HepG2 (cell line): ENCODE measurements around the gene ARAP3. TPM values are rescaled to one million over a fixed set of nuclear protein-coding genes. Genes with fewer than 3 reads are reported as not detected.

ENCODE experiments used
- ATAC-seq: fragments of 200-7000 bp; cut with Tn5 transposase; 3 replicates; pipeline ENCODE4 v1.9.1; 2020; ENCODE audit warnings: mild to moderate bottlenecking, moderate library complexity
- BruUV-seq: library from RNA; stranded (reverse); fragments of 400-500 nt; replicated peaks from 2 replicates; lab custom pipeline; 2021; lab: Mats Ljungman, UMichigan
- CTCF ChIA-PET: fragments of 300-600 bp; formaldehyde crosslinking; extraction: SDS; loops from one replicate; lab custom pipeline; 2021; ENCODE audit warnings: low total read pairs, inconsistent platforms, low intra/inter-chr PET ratio; lab: Yijun Ruan, JAX
- POLR2A ChIA-PET: fragments of 350-600 bp; sonication (Branson Sonifier 250); formaldehyde crosslinking; loops from one replicate; lab custom pipeline; 2020; ENCODE audit warnings: antibody characterized with exemption, inconsistent platforms; lab: Yijun Ruan, JAX
- DNase-seq: peaks from one replicate; pipeline ENCODE4 v3.0.0-alpha.2; 2015; ENCODE audit warnings: low spot score
- FAIRE-seq: peaks from 3 replicates; lab custom pipeline; 2011; peaks lifted over from hg19 to GRCh38; lab: Jason Lieb, UNC
- H2AFZ ChIP-seq: one replicate; pipeline ENCODE4 v1.6.1; 2011; ENCODE audit warnings: low read length, inconsistent platforms
- H3K27ac ChIP-seq: fragments of 300-600 bp; 3 replicates; pipeline ENCODE4 v1.8.0; 2011; ENCODE audit warnings: mixed run types, mild to moderate bottlenecking, mixed read lengths, low read length, inconsistent platforms; ENCODE audit not compliant: insufficient read depth; ENCODE audit errors: extremely low read length
- H3K27me3 ChIP-seq, 2 experiments: fragments of 200-600 bp in 1 of 2; 2 replicates in 1 of 2; 3 replicates in 1 of 2; pipeline versions ENCODE4 v1.6.0 to v1.8.0; 2011; ENCODE audit warnings: low read length in 2 of 2, mild to moderate bottlenecking in 2 of 2, moderate library complexity in 2 of 2, inconsistent platforms in 1 of 2; ENCODE audit not compliant: insufficient read depth in 2 of 2, control insufficient read depth in 1 of 2
- H3K36me3 ChIP-seq, 2 experiments: fragments of 200-600 bp in 1 of 2; replicated peaks in 1 of 2; 2 replicates in 1 of 2; 3 replicates in 1 of 2; pipeline versions ENCODE4 v1.5.1 to v1.8.0; 2011; ENCODE audit warnings: low read length in 2 of 2, inconsistent platforms in 1 of 2; ENCODE audit not compliant: insufficient read depth in 2 of 2, control insufficient read depth in 1 of 2
- H3K4me1 ChIP-seq: 2 replicates; pipeline ENCODE4 v1.5.1; 2012; ENCODE audit warnings: low read length, inconsistent platforms; ENCODE audit not compliant: insufficient read depth
- H3K4me2 ChIP-seq: 2 replicates; pipeline ENCODE4 v1.6.0; 2011; ENCODE audit warnings: low read depth, low read length, inconsistent platforms
- H3K4me3 ChIP-seq, 3 experiments: fragments of 200-600 bp in 1 of 3; sonication (generic), shearing (Covaris generic) in 1 of 3; replicated peaks in 1 of 3; 2 replicates each; pipeline ENCODE4 v1.5.1; 2011 to 2016; ENCODE audit warnings: low read length in 3 of 3, inconsistent platforms in 2 of 3, low read depth in 2 of 3, mild to moderate bottlenecking in 2 of 3, control low read depth in 1 of 3, mixed read lengths in 1 of 3; ENCODE audit not compliant: insufficient read depth in 1 of 3
- H3K79me2 ChIP-seq: one replicate; pipeline ENCODE4 v1.6.1; 2011; ENCODE audit warnings: low read length, inconsistent platforms; ENCODE audit not compliant: insufficient read depth
- H3K9ac ChIP-seq: 2 replicates; pipeline ENCODE4 v1.6.0; 2011; ENCODE audit warnings: mild to moderate bottlenecking, low read depth, low read length, inconsistent platforms; ENCODE audit not compliant: insufficient read depth
- H3K9me3 ChIP-seq: 2 replicates; pipeline ENCODE4 v1.5.1; 2012; ENCODE audit warnings: mild to moderate bottlenecking, low read length
- H4K20me1 ChIP-seq: 2 replicates; pipeline ENCODE4 v1.6.0; 2011; ENCODE audit warnings: inconsistent platforms, mild to moderate bottlenecking, low read length, moderate library complexity; ENCODE audit not compliant: insufficient read depth
- CEBPB ChIP-seq: IDR thresholded peaks from 2 replicates; pipeline ENCODE4 v1.6.1; 2011; ENCODE audit warnings: low read depth, low read length, improper control_type of control experiment, borderline replicate concordance
- DPF2 ChIP-seq: sonication (generic); formaldehyde crosslinking; IDR thresholded peaks from 2 replicates; pipeline ENCODE4 v1.4.0; 2020; ENCODE audit warnings: mild to moderate bottlenecking, low read depth, missing genetic modification reagents, borderline replicate concordance
- GABPB1 ChIP-seq: IDR thresholded peaks from 2 replicates; pipeline ENCODE4 v1.6.1; 2016; ENCODE audit warnings: mild to moderate bottlenecking, missing genetic modification reagents, moderate library complexity, missing compliant biosample characterization
- GZF1 ChIP-seq: sonication (generic); formaldehyde crosslinking; IDR thresholded peaks from 2 replicates; pipeline ENCODE4 v1.5.1; 2020; ENCODE audit warnings: mild to moderate bottlenecking, missing genetic modification reagents
- KLF9 ChIP-seq: IDR thresholded peaks from 2 replicates; pipeline ENCODE4 v1.6.1; 2016; ENCODE audit warnings: low read depth
- RXRA ChIP-seq: sonication (generic); formaldehyde crosslinking; IDR thresholded peaks from 2 replicates; pipeline ENCODE4 v1.5.1; 2020; ENCODE audit warnings: missing genetic modification reagents
- ZNF207 ChIP-seq: fragments of 450-650 bp; IDR thresholded peaks from 2 replicates; pipeline ENCODE4 v1.6.1; 2016; ENCODE audit warnings: antibody characterized with exemption, borderline replicate concordance
- WGBS: methylation state at CpG from one replicate; pipeline ENCODE4 v1.1.6; 2017; ENCODE audit warnings: low lambda C conversion rate; 5-methylcytosine and 5-hydroxymethylcytosine counted together
- in situ Hi-C: cut with HindIII; loops from 2 replicates; pipeline ENCODE4 v1.10.0; 2017; ENCODE audit warnings: low pct_unique_long_range_greater_than_20kb; ENCODE audit not compliant: extremely low pct_ligation_motif_present
- intact Hi-C: fragments of 100-400 bp; cut with micrococcal nuclease; formaldehyde crosslinking; loops from one replicate; pipeline ENCODE4 v1.10.0; 2022; ENCODE audit not compliant: unreplicated experiment
- polyA plus RNA-seq, 8 experiments: library from polyadenylated mRNA; depleted of rRNA in 3 of 8; stranded (reverse) in 7 of 8; unstranded in 1 of 8; fragments of >200 nt; fragmentation: Illumina TruSeq in 4 of 8; extraction: Trizol in 4 of 8; gene quantifications; 2 replicates each; pipeline versions ENCODE4 v1.2.1 to v1.2.3, GENCODE V29; 2011 to 2016; ENCODE audit warnings: low read depth in 4 of 8, missing spikeins in 1 of 8, mixed read lengths in 1 of 8; ENCODE audit not compliant: insufficient read depth in 1 of 8
- total RNA-seq, 5 experiments: library from RNA; depleted of rRNA; stranded (reverse); fragments of >200 nt; fragmentation: Illumina TruSeq; extraction: Trizol; gene quantifications; 2 replicates each; pipeline ENCODE4 v1.2.3, GENCODE V29; 2016; ENCODE audit warnings: low read depth in 1 of 5
- TF ChIP-seq, protein P1 (sequence below): sonication (generic); formaldehyde crosslinking; IDR thresholded peaks from 2 replicates; pipeline ENCODE4 v1.8.1; 2022; ENCODE audit warnings: mild to moderate bottlenecking, missing genetic modification reagents

ARAP3 gene
- total and polyA plus RNA-seq, 2 of the 13 experiments (the other 11 are each of a cell fraction or from before 2014, with no cell fraction given) = 0.25 TPM; not detected in 1

DNA sequence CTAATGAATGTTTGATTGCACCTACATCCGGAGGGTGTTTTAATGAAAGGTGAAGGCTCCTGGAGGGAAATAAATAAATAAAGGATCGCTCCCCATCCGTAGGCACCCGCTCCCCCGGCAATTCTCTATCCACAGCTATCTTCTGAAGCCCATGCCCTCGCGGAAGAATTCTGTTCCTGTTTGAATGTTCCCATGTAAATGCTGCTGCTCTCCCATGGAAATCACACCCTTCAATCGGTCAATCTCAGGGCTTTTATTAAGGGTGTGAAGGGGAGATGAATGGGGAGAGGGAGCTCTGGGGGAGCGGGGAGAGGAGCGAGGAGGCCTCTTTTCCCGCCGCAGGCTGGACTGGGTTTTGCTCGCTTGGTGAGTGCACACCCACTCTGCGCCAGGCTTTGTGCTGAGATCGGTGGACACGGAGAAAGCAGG is 21.1 kb upstream of the ARAP3 start:
- no TSS peak for BruUV-seq
- H3K27ac ChIP-seq = no peak overlapping the region

More for the DNA sequence above, 21.1 kb upstream of the ARAP3 start:
- TF ChIP-seq GABPB1 = no peak
- TF ChIP-seq RXRA (CRISPR knock-in tag) = no peak
- TF ChIP-seq ZNF207 = no peak
- no peak for TF ChIP-seq CEBPB
- no peak for TF ChIP-seq GZF1
- no peak for TF ChIP-seq DPF2 (CRISPR knock-in tag)
- no peak for TF ChIP-seq KLF9 (CRISPR knock-in tag)
- TF ChIP-seq, protein P1, sequence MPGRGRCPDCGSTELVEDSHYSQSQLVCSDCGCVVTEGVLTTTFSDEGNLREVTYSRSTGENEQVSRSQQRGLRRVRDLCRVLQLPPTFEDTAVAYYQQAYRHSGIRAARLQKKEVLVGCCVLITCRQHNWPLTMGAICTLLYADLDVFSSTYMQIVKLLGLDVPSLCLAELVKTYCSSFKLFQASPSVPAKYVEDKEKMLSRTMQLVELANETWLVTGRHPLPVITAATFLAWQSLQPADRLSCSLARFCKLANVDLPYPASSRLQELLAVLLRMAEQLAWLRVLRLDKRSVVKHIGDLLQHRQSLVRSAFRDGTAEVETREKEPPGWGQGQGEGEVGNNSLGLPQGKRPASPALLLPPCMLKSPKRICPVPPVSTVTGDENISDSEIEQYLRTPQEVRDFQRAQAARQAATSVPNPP (CRISPR knock-in tag) = no peak
- Histone ChIP-seq H3K27me3 (peaks cover 9 to 39% of the 10 kb centered on the region in 2 experiments), H4K20me1 (no peaks in the 10 kb centered on the region), H3K4me3 (0 out of 6 replicates have a peak overlapping the region, but pooled peaks of 1 of the 3 experiments have one; percentile 57), H3K36me3 (no peaks in the 10 kb centered on the region), H3K9me3 (no peaks in the 10 kb centered on the region), H3K9ac (no peak overlapping the region), H3K79me2 (no peaks in the 10 kb centered on the region), H3K4me1 (peaks cover 16% of the 10 kb centered on the region; the same call in 1 of the 2 replicates), H2AFZ (no peak overlapping the region), H3K4me2 (0 out of 2 replicates have a peak overlapping the region, but pooled peaks have one; percentile 7)
- in situ Hi-C loops = loop anchor here (5.0 to 10.0 kb wide), 2 partner anchors 112 to 174 kb away; partner anchors contain the start of gene PCDH1
- DNase-seq (no peak), ATAC-seq (no peak), FAIRE-seq (no peak)
- intact Hi-C loops = no loop called here
- ChIA-PET CTCF (interaction anchor here (0.7 to 2.6 kb wide), 2 partner anchors 176 to 258 kb away, joined by 3 to 19 read pairs; partner anchors contain the start of gene PCDH1), POLR2A (interaction anchor here (1.4 kb wide), 1 partner anchor 175 kb away, joined by 3 read pairs; the partner anchor contains the start of gene PCDH1)
- WGBS = 13% methylated on average over 13 of the region's 16 CpGs
